HL-60 (cell line): ENCODE data around the gene LRP6.

Source experiments
- DNase-seq, 2 experiments: peaks; one replicate each; pipeline ENCODE4 v3.0.0-alpha.2; 2010 to 2020; ENCODE audit warnings: low read depth in 1 of 2, low spot score in 1 of 2
- H3K27ac ChIP-seq: fragments of 250-450 bp; sonication (Bioruptor Pico); replicated peaks from 2 replicates; pipeline ENCODE4 v1.5.1; 2020; ENCODE audit warnings: mild to moderate bottlenecking, moderate library complexity
- H3K27me3 ChIP-seq: fragments of 250-450 bp; sonication (Bioruptor Pico); 2 replicates; pipeline ENCODE4 v1.5.1; 2021; ENCODE audit warnings: mild to moderate bottlenecking, moderate library complexity; ENCODE audit not compliant: insufficient read depth, poor library complexity, severe bottlenecking
- H3K4me3 ChIP-seq: replicated peaks from 2 replicates; pipeline ENCODE4 v1.5.1; 2011; ENCODE audit warnings: mild to moderate bottlenecking, control low read depth, low read length; ENCODE audit not compliant: insufficient read depth
- CTCF ChIP-seq: IDR thresholded peaks from one replicate; pipeline ENCODE4 v1.5.1; 2011; ENCODE audit warnings: low read length, control low read depth, inconsistent platforms; ENCODE audit not compliant: insufficient read depth
- GABPA ChIP-seq: IDR thresholded peaks from 2 replicates; pipeline ENCODE4 v1.6.1; 2012; ENCODE audit warnings: low read depth
- POLR2AphosphoS5 ChIP-seq: IDR thresholded peaks from 2 replicates; pipeline ENCODE4 v1.6.1; 2012; ENCODE audit warnings: low read depth
- REST ChIP-seq: IDR thresholded peaks from 2 replicates; pipeline ENCODE4 v1.6.1; 2012; ENCODE audit warnings: low read depth; ENCODE audit not compliant: insufficient replicate concordance
- SPI1 ChIP-seq: IDR thresholded peaks from 2 replicates; pipeline ENCODE4 v1.6.1; 2012; ENCODE audit warnings: low read depth, mild to moderate bottlenecking, borderline replicate concordance

The LRP6 gene

GRCh38 chr12:12254553-12254952 is 12.3 kb downstream of the LRP6 start:
- H3K4me3 ChIP-seq = no peak overlapping the region
- H3K27me3 ChIP-seq = no peaks in the 10 kb centered on the region
- DNase-seq = no peak
- no peak overlapping the region for H3K27ac ChIP-seq
- TF ChIP-seq CTCF = no peak
- TF ChIP-seq REST = no peak
- TF ChIP-seq GABPA = no peak
- no peak for TF ChIP-seq SPI1
- no peak for TF ChIP-seq POLR2AphosphoS5

GRCh38 chr12:12249216-12250050 is 17.4 kb downstream of the LRP6 start:
- no peak overlapping the region for H3K27ac ChIP-seq
- H3K4me3 ChIP-seq = no peak overlapping the region
- no peaks in the 10 kb centered on the region for H3K27me3 ChIP-seq
- no peak for DNase-seq
- TF ChIP-seq CTCF (no peak), GABPA (no peak), REST (no peak), POLR2AphosphoS5 (no peak), SPI1 (no peak)

- Histone ChIP-seq H3K4me3 (no peak overlapping the region), H3K27me3 (no peaks in the 10 kb centered on the region), H3K27ac (no peak overlapping the region)
- DNase-seq = no peak
- TF ChIP-seq POLR2AphosphoS5 (no peak), REST (no peak), CTCF (no peak), SPI1 (no peak), GABPA (no peak)
These were observed 19.3 kb downstream of the LRP6 start for GRCh38 chr12:12247584-12247983.
